Prostate gland (tissue), 2 donors: ENCODE measurements around the gene ASB13. TPM values are rescaled to one million over a fixed set of nuclear protein-coding genes. Genes with fewer than 3 reads are reported as not detected.

ENCODE experiments used
- DNase-seq: peaks from one replicate; pipeline ENCODE4 v3.0.0-alpha.2; 2019; ENCODE audit warnings: low spot score
- H3K27ac ChIP-seq, 2 donors: fragments of 200-600 bp; sonication (generic); 2 replicates each; pipeline ENCODE4 v1.5.1; 2017 to 2019
- H3K27me3 ChIP-seq: fragments of 200-600 bp; sonication (generic); replicated peaks from 2 replicates; pipeline ENCODE4 v1.5.1; 2019; ENCODE audit not compliant: insufficient read depth
- H3K36me3 ChIP-seq, 2 donors: fragments of 200-600 bp; sonication (generic); 1 replicate in 1 of 2; 2 replicates in 1 of 2; pipeline versions ENCODE4 v1.5.1 to v1.8.1; 2017 to 2019
- H3K4me1 ChIP-seq: fragments of 200-600 bp; sonication (generic); replicated peaks from 2 replicates; pipeline ENCODE4 v1.5.1; 2019
- H3K4me3 ChIP-seq, 2 donors: fragments of 200-600 bp; sonication (generic); 2 replicates each; pipeline ENCODE4 v1.5.1; 2017 to 2019
- H3K9me3 ChIP-seq: fragments of 200-600 bp; sonication (generic); 2 replicates; pipeline ENCODE4 v1.5.1; 2017
- POLR2A ChIP-seq: fragments of 450-650 bp; IDR thresholded peaks from one replicate; pipeline ENCODE4 v1.6.1; 2016; ENCODE audit warnings: antibody characterized with exemption, mild to moderate bottlenecking
- POLR2AphosphoS5 ChIP-seq: sonication (generic); formaldehyde crosslinking; IDR thresholded peaks from one replicate; pipeline ENCODE4 v1.6.1; 2017; ENCODE audit warnings: antibody characterized with exemption
- whole genome bisulfite sequencing: methylation state at CpG from one replicate; pipeline ENCODE4 v1.1.5; 2018; 5-methylcytosine and 5-hydroxymethylcytosine counted together
- intact Hi-C: fragments of 100-400 bp; cut with DNase I; formaldehyde crosslinking; loops from one replicate; pipeline ENCODE4 v1.14.2; 2022
- total RNA-seq, 2 donors: library from RNA; depleted of rRNA; stranded (reverse); fragments of >200 nt; gene quantifications; one replicate each; pipeline ENCODE4 v1.1.0, GENCODE V29; 2016
- TF ChIP-seq, protein P1 (sequence below), 4 experiments: fragments of 200-600 bp in 2 of 4; fragments of 450-650 bp in 2 of 4; sonication (generic) in 2 of 4; IDR thresholded peaks; 1 replicate in 3 of 4; 2 replicates in 1 of 4; pipeline ENCODE4 v1.5.1; 2016 to 2019; ENCODE audit warnings: antibody characterized with exemption in 4 of 4, mild to moderate bottlenecking in 2 of 4, moderate library complexity in 2 of 4

Gene ASB13
- total RNA-seq, 2 donors from 2014 or later = 16.6 to 24.5 TPM

DNA sequence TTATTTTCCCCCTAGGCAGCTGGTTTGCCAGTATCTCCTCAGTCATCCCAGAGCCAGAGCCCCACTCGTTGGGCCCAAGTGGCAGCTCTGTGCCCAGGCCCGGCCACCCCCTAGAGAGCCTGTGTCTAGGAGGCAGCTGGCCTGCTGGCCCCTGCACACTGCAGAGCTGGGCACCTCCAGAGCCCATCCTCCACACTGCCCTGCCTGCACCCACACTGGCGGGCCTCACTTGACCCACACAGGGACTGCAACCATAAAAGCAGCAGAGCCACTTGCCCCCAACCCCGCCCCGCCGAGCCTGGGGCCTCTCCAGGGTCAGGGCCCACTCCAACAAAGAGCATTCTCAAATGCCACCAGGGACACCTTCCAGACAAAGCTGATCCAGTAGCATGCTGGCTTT, 5.4 kb downstream of the ASB13 start:
- Histone ChIP-seq H3K4me3 (no peak overlapping the region), H3K9me3 (no peaks in the 10 kb centered on the region), H3K36me3 (no peaks in the 10 kb centered on the region), H3K4me1 (peaks cover 3% of the 10 kb centered on the region), H3K27me3 (no peaks in the 10 kb centered on the region), H3K27ac (no peak overlapping the region)
- TF ChIP-seq, protein P1, sequence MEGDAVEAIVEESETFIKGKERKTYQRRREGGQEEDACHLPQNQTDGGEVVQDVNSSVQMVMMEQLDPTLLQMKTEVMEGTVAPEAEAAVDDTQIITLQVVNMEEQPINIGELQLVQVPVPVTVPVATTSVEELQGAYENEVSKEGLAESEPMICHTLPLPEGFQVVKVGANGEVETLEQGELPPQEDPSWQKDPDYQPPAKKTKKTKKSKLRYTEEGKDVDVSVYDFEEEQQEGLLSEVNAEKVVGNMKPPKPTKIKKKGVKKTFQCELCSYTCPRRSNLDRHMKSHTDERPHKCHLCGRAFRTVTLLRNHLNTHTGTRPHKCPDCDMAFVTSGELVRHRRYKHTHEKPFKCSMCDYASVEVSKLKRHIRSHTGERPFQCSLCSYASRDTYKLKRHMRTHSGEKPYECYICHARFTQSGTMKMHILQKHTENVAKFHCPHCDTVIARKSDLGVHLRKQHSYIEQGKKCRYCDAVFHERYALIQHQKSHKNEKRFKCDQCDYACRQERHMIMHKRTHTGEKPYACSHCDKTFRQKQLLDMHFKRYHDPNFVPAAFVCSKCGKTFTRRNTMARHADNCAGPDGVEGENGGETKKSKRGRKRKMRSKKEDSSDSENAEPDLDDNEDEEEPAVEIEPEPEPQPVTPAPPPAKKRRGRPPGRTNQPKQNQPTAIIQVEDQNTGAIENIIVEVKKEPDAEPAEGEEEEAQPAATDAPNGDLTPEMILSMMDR (IDR thresholded peaks at IDR 0.05) = no peak
- TF ChIP-seq POLR2AphosphoS5 (no peak), POLR2A (no peak)
- no peak for DNase-seq
- 85% methylated on average over 6 of the region's 6 CpGs for WGBS
- intact Hi-C loops = no loop called here

DNA sequence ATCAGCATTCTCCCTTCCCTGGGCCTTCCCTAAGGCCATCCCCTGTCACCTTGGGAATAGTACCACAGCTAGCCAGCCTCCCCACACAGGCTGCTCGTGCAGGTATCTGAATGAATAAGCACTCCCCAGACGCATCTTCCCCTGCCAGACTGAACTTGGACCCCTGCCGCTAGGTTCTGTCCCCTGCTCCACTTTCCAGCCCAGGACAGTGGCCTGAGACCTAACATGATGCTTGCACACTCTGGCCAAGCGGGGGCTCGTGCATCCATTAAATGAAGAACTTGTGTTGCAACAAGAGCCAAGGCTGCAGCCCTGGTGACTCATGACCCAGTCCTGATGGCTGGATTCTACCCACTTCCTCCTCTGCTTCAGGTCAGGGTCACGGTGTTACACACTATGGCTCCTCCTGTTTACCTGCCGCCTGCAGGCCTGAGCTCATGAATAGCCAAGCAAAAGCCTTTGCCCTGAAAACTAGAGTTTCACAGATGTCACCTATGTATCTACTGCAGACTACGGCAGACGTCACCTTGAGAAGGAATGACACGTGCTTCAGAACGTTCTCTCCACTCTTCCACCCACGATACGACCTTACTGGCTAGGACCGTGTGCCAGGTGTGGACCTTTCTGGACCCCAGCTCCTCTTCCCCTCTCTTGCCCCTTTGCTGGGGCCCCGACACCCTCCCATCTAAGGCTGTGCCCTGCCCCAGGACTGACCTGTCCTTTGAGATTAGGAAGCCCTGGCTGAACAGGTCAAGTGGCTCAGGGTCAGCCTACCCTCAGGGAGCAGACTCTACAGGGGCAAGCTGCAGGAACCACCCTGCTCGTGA, 6.5 kb downstream of the ASB13 start:
- Histone ChIP-seq H3K36me3 (no peaks in the 10 kb centered on the region), H3K9me3 (no peaks in the 10 kb centered on the region), H3K4me1 (peaks cover 3% of the 10 kb centered on the region), H3K27ac (no peak overlapping the region), H3K4me3 (no peak overlapping the region), H3K27me3 (no peaks in the 10 kb centered on the region)
- TF ChIP-seq POLR2A = no peak
- TF ChIP-seq, protein P1 (IDR thresholded peaks at IDR 0.05) = no peak
- no peak for TF ChIP-seq POLR2AphosphoS5
- no peak for DNase-seq
- WGBS = 68% methylated on average over 16 of the region's 16 CpGs
- intact Hi-C loops = no loop called here

DNA sequence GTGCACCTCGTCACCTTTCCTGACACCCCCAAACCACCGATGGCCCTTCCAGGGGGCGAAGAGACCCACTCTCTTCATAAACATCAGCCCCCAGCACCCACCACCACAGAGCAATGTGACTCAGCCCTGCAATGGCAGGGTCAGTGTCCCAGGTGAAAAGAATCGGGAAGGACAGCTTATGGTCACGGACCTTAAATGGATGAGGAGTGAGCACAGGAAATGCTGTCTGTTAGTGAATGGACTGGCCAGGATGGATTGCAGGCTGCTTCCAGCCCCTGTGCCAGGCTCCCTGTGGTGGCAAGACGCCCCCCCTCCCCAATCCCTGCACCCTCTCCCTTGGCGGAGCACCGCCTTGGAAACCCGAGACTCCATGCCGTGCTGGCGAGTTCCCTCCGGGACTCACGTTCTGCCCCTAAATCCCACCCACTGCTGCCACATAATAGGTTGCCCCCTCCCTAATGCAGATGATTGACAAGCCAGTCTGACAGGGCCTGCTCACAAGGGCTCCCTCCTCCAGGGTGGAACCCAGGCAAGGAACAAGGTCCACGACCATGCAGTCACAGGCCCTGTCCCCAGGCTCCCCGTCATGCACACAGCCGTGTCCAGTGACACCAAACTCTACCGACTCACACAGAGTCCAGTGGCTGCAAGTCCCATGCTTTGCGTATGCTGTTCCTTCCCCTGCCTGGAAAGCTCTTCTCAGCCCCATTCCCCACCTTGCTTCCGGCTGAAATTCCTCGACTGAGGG, 7.3 kb downstream of the ASB13 start:
- TF ChIP-seq POLR2A (no peak), POLR2AphosphoS5 (no peak)
- TF ChIP-seq, protein P1 (IDR thresholded peaks at IDR 0.05) = no peak
- Histone ChIP-seq H3K27ac (no peak overlapping the region), H3K4me3 (no peak overlapping the region), H3K36me3 (no peaks in the 10 kb centered on the region), H3K4me1 (peaks cover 3% of the 10 kb centered on the region), H3K27me3 (no peaks in the 10 kb centered on the region), H3K9me3 (no peaks in the 10 kb centered on the region)
- intact Hi-C loops = no loop called here
- no peak for DNase-seq
- 77% methylated on average over 20 of the region's 20 CpGs for WGBS

DNA sequence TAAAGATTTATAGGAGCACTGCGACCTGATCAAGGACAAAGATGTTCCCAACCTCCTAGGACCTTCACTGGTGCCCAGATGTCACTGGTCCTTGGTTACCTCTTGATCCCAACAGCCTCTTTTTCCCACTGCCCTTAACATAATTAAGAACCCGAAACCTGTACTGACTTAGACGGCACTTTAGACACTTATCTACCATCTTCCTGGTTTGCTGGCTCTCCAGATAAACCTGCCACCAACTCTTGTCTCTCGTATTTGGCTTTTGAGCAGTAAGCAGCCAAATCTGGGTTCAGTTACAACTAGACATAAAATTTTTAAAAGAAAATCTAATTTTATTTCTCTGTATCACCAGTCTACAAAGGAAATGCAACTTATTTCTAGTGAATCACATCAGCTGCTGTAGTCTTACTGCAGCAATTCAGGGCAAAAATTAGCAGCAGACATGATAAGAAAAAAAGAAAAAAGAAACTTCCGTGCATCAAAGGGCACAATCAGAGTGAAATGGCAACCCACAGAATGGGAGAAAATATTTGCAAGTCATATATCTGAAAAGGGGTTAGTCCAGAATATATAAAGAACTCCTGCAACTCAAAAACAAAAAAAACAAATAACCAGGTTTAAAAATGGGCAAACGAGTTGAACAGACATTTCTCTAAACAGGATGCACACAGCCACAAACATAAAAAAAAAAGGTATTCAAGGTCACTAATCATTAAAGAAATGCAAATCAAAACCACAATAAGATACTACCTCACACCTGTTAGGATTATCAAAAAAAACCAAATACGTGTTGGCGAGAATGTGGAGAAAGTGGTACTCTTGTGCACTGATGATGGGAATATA, 9.4 kb downstream of the ASB13 start:
- H3K4me1 ChIP-seq = no peaks in the 10 kb centered on the region
- no peaks in the 10 kb centered on the region for H3K27me3 ChIP-seq
- intact Hi-C loops = no loop called here
- no peak overlapping the region for H3K4me3 ChIP-seq
- H3K27ac ChIP-seq = no peak overlapping the region
- H3K9me3 ChIP-seq = no peaks in the 10 kb centered on the region
- 80% methylated on average over 8 of the region's 8 CpGs for WGBS
- H3K36me3 ChIP-seq = no peaks in the 10 kb centered on the region
- TF ChIP-seq, protein P1 (IDR thresholded peaks at IDR 0.05) = no peak
- TF ChIP-seq POLR2A (no peak), POLR2AphosphoS5 (no peak)
- no peak for DNase-seq
